Measurements from ENCODE around the gene NCF2.

GRCh38 chr1:183612407-183612806, 22.1 kb upstream of the NCF2 start:
- no peak for TF ChIP-seq CTCF (IDR thresholded peaks at IDR 0.05)
- TF ChIP-seq POLR2A (IDR thresholded peaks at IDR 0.05), result no peak
